ENCODE measurements around the gene TMEM106C.

DNA sequence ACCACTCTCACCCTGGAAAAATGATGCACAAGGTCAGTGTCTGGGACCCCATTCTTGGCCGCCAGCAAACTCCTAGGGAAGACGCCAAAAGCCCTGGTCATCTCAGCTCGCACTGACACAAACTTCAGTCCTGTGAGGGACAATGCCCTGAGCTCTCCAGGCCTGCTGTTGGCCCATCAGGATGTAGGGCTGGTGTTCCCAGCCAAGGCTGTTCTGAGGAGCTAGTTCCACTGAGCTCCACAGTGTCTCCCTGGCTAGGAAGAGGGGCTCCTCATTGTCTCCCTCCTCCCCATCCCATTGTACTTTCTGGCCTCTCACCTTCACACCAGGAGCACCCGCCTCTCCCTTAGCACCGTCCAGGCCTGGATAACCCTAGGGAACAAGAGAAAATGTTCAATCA lies 30.1 kb downstream of the TMEM106C start:
- TF ChIP-seq, protein P1, sequence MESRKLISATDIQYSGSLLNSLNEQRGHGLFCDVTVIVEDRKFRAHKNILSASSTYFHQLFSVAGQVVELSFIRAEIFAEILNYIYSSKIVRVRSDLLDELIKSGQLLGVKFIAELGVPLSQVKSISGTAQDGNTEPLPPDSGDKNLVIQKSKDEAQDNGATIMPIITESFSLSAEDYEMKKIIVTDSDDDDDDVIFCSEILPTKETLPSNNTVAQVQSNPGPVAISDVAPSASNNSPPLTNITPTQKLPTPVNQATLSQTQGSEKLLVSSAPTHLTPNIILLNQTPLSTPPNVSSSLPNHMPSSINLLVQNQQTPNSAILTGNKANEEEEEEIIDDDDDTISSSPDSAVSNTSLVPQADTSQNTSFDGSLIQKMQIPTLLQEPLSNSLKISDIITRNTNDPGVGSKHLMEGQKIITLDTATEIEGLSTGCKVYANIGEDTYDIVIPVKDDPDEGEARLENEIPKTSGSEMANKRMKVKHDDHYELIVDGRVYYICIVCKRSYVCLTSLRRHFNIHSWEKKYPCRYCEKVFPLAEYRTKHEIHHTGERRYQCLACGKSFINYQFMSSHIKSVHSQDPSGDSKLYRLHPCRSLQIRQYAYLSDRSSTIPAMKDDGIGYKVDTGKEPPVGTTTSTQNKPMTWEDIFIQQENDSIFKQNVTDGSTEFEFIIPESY (IDR thresholded peaks at IDR 0.05) = no peak
- TF ChIP-seq, protein P2, sequence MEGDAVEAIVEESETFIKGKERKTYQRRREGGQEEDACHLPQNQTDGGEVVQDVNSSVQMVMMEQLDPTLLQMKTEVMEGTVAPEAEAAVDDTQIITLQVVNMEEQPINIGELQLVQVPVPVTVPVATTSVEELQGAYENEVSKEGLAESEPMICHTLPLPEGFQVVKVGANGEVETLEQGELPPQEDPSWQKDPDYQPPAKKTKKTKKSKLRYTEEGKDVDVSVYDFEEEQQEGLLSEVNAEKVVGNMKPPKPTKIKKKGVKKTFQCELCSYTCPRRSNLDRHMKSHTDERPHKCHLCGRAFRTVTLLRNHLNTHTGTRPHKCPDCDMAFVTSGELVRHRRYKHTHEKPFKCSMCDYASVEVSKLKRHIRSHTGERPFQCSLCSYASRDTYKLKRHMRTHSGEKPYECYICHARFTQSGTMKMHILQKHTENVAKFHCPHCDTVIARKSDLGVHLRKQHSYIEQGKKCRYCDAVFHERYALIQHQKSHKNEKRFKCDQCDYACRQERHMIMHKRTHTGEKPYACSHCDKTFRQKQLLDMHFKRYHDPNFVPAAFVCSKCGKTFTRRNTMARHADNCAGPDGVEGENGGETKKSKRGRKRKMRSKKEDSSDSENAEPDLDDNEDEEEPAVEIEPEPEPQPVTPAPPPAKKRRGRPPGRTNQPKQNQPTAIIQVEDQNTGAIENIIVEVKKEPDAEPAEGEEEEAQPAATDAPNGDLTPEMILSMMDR (IDR thresholded peaks at IDR 0.05; ENCODE audit: low read depth, low read length, missing input control) = no peak
- no peak for TF ChIP-seq TAF1 (conservative IDR thresholded peaks at IDR 0.05)
- no peak for TF ChIP-seq RAD21 (IDR thresholded peaks at IDR 0.05)
- TF ChIP-seq HNF4G (IDR thresholded peaks at IDR 0.05) = no peak
- TF ChIP-seq EGR1 (IDR thresholded peaks at IDR 0.05; ENCODE audit: low read depth in 2 of 2) = no peak
- TF ChIP-seq, protein P3, sequence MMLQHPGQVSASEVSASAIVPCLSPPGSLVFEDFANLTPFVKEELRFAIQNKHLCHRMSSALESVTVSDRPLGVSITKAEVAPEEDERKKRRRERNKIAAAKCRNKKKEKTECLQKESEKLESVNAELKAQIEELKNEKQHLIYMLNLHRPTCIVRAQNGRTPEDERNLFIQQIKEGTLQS (IDR thresholded peaks at IDR 0.05) = no peak
- no peak for TF ChIP-seq SP1 (IDR thresholded peaks at IDR 0.05)
- no peak for TF ChIP-seq JUND (IDR thresholded peaks at IDR 0.05)
- TF ChIP-seq YY1 (IDR thresholded peaks at IDR 0.05) = no peak
- no peak for TF ChIP-seq NR2F2 (IDR thresholded peaks at IDR 0.05)

Measured in liver (tissue), 3 donors.